PC-9 (cell line): ENCODE measurements around the gene ARMH2.

Experiments used
- EZH2 ChIP-seq: fragments of 200-600 bp; sonication (generic); IDR thresholded peaks from 2 replicates; pipeline ENCODE4 v1.8.0; 2017; ENCODE audit warnings: antibody characterized with exemption, low read depth
- TF ChIP-seq, protein P1 (sequence below): fragments of 200-600 bp; sonication (generic); conservative IDR thresholded peaks from 2 replicates; pipeline ENCODE4 v1.6.1; 2017; ENCODE audit warnings: mixed run types, antibody characterized with exemption, mild to moderate bottlenecking, moderate library complexity

DNA sequence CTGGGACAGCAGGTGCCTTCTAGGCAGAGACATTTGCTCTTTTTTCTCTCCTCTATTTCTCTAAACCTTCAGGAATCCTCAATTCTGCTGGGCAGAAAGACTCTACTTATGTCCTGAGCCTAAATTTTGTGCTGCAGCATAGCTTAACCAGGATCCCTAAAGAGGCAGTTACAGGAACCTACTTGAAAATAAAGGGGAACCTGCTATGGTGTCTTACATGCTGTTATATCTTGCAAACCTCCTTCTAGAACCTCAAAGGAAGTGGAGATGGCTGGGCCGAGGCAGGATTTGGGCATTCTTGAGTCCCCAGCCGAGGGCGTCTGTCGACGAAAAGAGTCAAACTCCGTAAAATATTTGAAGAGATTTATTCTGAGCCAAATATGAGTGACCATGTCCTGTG, 41.1 kb downstream of the ARMH2 start:
- TF ChIP-seq, protein P1, sequence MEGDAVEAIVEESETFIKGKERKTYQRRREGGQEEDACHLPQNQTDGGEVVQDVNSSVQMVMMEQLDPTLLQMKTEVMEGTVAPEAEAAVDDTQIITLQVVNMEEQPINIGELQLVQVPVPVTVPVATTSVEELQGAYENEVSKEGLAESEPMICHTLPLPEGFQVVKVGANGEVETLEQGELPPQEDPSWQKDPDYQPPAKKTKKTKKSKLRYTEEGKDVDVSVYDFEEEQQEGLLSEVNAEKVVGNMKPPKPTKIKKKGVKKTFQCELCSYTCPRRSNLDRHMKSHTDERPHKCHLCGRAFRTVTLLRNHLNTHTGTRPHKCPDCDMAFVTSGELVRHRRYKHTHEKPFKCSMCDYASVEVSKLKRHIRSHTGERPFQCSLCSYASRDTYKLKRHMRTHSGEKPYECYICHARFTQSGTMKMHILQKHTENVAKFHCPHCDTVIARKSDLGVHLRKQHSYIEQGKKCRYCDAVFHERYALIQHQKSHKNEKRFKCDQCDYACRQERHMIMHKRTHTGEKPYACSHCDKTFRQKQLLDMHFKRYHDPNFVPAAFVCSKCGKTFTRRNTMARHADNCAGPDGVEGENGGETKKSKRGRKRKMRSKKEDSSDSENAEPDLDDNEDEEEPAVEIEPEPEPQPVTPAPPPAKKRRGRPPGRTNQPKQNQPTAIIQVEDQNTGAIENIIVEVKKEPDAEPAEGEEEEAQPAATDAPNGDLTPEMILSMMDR = no peak
- no peak for TF ChIP-seq EZH2
